ENCODE data around the gene RALGPS1. TPM values are rescaled to one million over a fixed set of nuclear protein-coding genes. Genes with fewer than 3 reads are reported as not detected.

Gene RALGPS1
- total RNA-seq, 4 donors from 2014 or later = 2.2 to 10.3 (median 5.4) TPM

DNA sequence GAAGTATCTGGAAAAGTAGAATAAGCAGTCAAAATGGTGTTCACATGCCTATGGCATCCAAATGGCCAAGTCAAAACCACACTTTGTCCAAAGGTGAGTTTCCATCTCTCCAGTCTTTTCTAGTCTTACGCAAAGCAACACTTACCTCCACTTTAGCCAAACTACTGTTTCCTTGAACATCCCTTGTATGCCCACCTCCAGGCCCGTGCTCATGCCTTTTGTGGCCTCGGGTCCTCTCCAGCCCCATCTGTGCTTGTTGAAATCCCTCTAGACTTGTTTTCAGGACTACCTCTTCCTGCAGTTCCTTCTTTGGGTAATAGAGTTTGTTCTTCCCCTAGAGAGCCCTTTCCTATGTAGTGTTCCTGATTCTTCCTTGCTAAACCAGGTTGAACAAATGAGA lies 146.8 kb downstream of the RALGPS1 start:
- no peaks in the 10 kb centered on the region for H3K36me3 ChIP-seq
- intact Hi-C loops (cut with DNase I; ENCODE audit: low total_unique reads) = no loop called here
- H3K27me3 ChIP-seq = no peaks in the 10 kb centered on the region
- in situ Hi-C loops (cut with MboI; ENCODE audit: low sequenced_read_pairs in 4 of 4) = no loop called here
- no peak overlapping the region for H3K27ac ChIP-seq
- no peaks in the 10 kb centered on the region for H3K9me3 ChIP-seq
- H3K4me1 ChIP-seq = peaks cover 32 to 36% of the 10 kb centered on the region in 2 donors
- H3K4me3 ChIP-seq = no peak overlapping the region
- TF ChIP-seq POLR2A (IDR thresholded peaks at IDR 0.05) = no peak
- TF ChIP-seq, protein P1, sequence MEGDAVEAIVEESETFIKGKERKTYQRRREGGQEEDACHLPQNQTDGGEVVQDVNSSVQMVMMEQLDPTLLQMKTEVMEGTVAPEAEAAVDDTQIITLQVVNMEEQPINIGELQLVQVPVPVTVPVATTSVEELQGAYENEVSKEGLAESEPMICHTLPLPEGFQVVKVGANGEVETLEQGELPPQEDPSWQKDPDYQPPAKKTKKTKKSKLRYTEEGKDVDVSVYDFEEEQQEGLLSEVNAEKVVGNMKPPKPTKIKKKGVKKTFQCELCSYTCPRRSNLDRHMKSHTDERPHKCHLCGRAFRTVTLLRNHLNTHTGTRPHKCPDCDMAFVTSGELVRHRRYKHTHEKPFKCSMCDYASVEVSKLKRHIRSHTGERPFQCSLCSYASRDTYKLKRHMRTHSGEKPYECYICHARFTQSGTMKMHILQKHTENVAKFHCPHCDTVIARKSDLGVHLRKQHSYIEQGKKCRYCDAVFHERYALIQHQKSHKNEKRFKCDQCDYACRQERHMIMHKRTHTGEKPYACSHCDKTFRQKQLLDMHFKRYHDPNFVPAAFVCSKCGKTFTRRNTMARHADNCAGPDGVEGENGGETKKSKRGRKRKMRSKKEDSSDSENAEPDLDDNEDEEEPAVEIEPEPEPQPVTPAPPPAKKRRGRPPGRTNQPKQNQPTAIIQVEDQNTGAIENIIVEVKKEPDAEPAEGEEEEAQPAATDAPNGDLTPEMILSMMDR (IDR thresholded peaks at IDR 0.05 in 4 of 5, conservative IDR thresholded peaks at IDR 0.05 in 1 of 5) = no peak
- ATAC-seq (no peak), DNase-seq (no peak)

DNA sequence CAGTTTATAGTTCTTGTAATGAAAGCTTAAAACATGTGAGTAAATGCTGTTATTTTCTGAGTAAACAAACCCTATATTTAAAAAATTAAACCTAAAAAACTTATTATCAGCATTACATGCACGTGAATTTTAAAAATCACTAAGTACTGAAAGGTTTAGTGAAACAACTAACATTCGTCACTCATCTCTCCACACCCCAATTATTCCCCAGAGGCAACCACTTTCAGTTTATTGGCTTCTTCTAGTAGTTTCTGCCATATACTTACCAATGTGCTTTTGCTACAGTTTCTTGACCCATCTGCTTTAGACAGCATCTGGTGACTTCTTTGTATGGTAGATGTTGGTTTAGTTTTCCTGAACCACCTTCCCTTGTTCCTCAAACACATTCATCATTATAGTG lies 149.8 kb downstream of the RALGPS1 start:
- Histone ChIP-seq H3K4me1 (peaks cover 5 to 8% of the 10 kb centered on the region in 2 donors), H3K9me3 (no peaks in the 10 kb centered on the region), H3K27me3 (no peaks in the 10 kb centered on the region), H3K27ac (no peak overlapping the region), H3K4me3 (no peak overlapping the region), H3K36me3 (no peaks in the 10 kb centered on the region)
- no peak for TF ChIP-seq POLR2A (IDR thresholded peaks at IDR 0.05)
- TF ChIP-seq, protein P1 (IDR thresholded peaks at IDR 0.05 in 4 of 5, conservative IDR thresholded peaks at IDR 0.05 in 1 of 5) = no peak
- ATAC-seq (no peak), DNase-seq (no peak)
- in situ Hi-C loops (cut with MboI; ENCODE audit: low sequenced_read_pairs in 4 of 4) = no loop called here
- intact Hi-C loops (cut with DNase I; ENCODE audit: low total_unique reads) = no loop called here

DNA sequence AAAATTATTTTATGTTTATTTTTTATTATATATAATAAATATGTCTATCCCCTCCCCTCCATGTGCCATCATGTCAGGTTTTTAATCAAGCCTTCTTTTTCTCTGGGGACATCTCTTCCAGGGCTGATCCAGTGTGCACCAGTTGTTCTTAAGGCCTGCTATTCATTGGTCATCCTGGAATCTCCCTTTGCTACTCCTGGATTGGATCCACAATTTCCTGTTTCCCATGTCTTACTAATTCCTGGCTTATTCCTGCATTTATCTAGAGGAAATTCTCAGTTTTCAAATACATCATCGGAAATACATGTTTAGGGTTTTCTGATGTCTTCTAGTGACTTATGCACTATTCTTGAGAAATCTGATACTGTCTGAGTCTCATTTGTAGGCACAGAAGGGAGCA lies 151.0 kb downstream of the RALGPS1 start:
- Histone ChIP-seq H3K4me3 (no peak overlapping the region), H3K36me3 (no peaks in the 10 kb centered on the region), H3K9me3 (no peaks in the 10 kb centered on the region), H3K27me3 (no peaks in the 10 kb centered on the region), H3K4me1 (no peaks in the 10 kb centered on the region), H3K27ac (no peak overlapping the region)
- DNase-seq = no peak
- in situ Hi-C loops (cut with MboI; ENCODE audit: low sequenced_read_pairs in 4 of 4) = no loop called here
- intact Hi-C loops (cut with DNase I; ENCODE audit: low total_unique reads) = no loop called here
- TF ChIP-seq, protein P1 (IDR thresholded peaks at IDR 0.05 in 4 of 5, conservative IDR thresholded peaks at IDR 0.05 in 1 of 5) = no peak
- TF ChIP-seq POLR2A (IDR thresholded peaks at IDR 0.05) = no peak
- no peak for ATAC-seq

DNA sequence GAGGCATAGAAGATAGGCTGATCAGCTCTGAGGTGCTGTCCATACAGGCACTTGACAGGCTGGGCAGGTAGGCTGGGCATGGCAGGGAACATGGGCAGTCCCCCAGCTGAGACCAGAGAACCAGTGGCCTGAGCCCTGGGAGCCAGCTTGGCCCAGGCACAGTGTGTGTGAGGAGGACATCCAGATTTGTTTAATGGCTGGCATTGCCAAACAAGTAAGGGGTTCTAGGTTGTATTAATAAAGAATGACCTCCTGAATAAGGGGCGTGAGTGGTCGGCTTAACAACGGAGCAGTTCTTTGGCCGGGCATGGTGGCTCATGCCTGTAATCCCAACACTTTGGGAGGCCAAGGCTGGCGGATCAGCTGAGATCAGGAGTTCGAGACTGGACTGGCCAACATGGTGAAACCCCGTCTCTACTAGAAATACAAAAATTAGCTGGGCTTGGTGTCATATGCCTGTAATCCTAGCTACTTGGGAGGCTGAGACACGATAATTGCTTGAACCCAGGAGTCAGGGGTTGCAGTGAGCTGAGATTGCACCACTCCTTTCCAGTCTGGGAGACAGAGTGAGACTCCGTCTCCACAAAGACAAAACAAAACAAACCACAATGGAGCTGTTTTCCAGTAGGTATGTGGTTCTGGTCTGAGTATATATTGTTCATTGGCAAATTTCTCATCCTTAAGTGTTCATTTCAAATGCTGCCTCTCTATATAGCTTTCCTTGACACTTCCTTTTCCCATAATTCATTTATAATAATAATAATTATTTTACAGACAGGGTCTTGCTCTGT lies 151.7 kb downstream of the RALGPS1 start:
- ATAC-seq = no peak
- H3K27ac ChIP-seq = no peak overlapping the region
- TF ChIP-seq, protein P1 (IDR thresholded peaks at IDR 0.05 in 4 of 5, conservative IDR thresholded peaks at IDR 0.05 in 1 of 5) = no peak
- no peak for TF ChIP-seq POLR2A (IDR thresholded peaks at IDR 0.05)

DNA sequence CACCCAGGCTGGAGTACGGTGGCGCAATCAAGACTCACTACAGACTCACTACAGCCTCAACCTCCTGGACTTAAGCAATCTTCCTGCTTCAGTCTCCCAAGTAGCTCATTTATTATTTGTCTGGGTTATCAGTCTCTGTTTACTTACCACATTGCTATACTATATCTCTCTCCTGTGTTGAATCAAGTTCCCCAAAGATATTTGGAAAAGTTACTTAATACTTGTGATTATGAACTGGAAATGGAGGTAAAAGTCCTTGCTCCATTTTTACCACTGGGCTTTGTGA lies 152.2 kb downstream of the RALGPS1 start:
- H3K9me3 ChIP-seq = no peaks in the 10 kb centered on the region
- H3K27ac ChIP-seq = no peak overlapping the region
- no peaks in the 10 kb centered on the region for H3K36me3 ChIP-seq
- in situ Hi-C loops (cut with MboI; ENCODE audit: low sequenced_read_pairs in 4 of 4) (no loop called here), intact Hi-C loops (cut with DNase I; ENCODE audit: low total_unique reads) (no loop called here)
- TF ChIP-seq POLR2A (IDR thresholded peaks at IDR 0.05) = no peak
- TF ChIP-seq, protein P1 (IDR thresholded peaks at IDR 0.05 in 4 of 5, conservative IDR thresholded peaks at IDR 0.05 in 1 of 5) = no peak
- DNase-seq (no peak), ATAC-seq (no peak)
- no peak overlapping the region for H3K4me3 ChIP-seq
- H3K4me1 ChIP-seq = no peaks in the 10 kb centered on the region
- no peaks in the 10 kb centered on the region for H3K27me3 ChIP-seq

More for the DNA sequence above, 151.7 kb downstream of the RALGPS1 start:
- in situ Hi-C loops (cut with MboI; ENCODE audit: low sequenced_read_pairs in 4 of 4) (no loop called here), intact Hi-C loops (cut with DNase I; ENCODE audit: low total_unique reads) (no loop called here)
- H3K27me3 ChIP-seq = no peaks in the 10 kb centered on the region
- H3K9me3 ChIP-seq = no peaks in the 10 kb centered on the region
- no peaks in the 10 kb centered on the region for H3K4me1 ChIP-seq
- DNase-seq = no peak
- H3K4me3 ChIP-seq = no peak overlapping the region
- H3K36me3 ChIP-seq = no peaks in the 10 kb centered on the region

All from gastrocnemius medialis (tissue), 4 donors.